ENCODE data around the gene FCHSD1. TPM values are rescaled to one million over a fixed set of nuclear protein-coding genes. Genes with fewer than 3 reads are reported as not detected.
A peak's percentile ranks its signal among the peaks of the same experiment; 100 is the strongest.

Gene FCHSD1
- total and polyA plus RNA-seq, 8 donors = 5.0 to 66.5 (median 14.3) TPM

DNA sequence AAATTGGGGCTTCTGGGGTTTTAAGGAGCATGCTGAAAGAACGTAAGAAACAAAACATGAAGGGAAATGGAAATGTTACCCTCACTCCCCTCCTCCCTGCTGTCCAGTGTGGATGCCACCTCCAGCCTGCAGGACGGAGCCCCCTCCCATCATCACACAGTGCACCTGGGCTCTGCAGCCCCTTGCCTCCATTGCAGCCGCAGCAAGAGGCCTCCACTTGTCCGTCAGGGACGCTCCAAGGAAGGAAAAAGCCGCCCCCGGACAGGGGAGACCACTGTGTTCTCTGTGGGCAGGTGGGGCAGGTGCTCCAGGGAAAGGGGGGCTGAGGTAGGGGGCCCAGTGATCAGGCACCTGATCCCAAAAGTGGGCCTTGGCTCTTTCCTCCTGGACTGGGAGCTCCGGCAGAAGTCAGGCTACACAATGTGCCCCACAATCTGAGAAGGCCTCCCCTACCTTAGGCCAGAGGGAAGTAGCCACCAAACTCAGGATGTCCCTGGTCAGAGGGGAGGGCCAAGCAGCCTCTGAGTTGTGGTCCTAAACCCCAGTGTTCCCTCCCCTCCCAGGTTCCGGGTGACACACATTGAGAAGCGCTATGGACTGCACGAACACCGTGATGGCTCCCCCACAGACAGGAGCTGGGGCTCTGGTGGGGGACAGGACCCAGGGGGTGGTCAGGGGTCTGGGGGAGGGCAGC lies 11.7 kb downstream of the FCHSD1 start:
- H3K4me3 ChIP-seq = no peak overlapping the region
- WGBS, 5 donors = 84 to 94% (median 88%) methylated on average over 7 to 12 of the region's 12 CpGs

DNA sequence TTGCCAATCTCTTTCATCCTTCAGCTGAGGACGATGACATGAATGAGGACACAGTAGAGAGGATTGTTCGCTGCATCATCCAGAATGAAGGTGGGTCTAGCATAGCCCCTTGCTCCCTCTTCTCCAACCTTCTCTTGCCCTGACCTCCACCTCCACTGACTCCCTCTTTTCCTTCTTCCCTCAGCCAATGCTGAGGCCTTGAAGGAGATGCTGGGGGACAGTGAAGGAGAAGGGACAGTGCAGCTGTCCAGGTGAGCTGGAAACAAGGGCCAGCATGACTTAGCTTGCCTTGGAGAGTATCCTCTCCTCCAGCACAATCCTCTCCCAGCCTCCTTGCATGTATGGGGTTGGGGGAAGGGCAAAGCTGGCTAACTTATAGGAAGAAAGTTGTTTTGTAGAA lies 12.4 kb downstream of the FCHSD1 start:
- H3K36me3 ChIP-seq = peaks cover 0 to 34% (median 27%) of the 10 kb centered on the region in 4 donors
- peaks cover 0 to 10% (median 0%) of the 10 kb centered on the region in 3 donors for H3K27me3 ChIP-seq
- H3K4me3 ChIP-seq = no peak overlapping the region
- intact Hi-C loops (cut with DNase I; ENCODE audit: low total_unique reads) = no loop called here
- 85 to 96% (median 93%) methylated on average over 2 of the region's 2 CpGs for WGBS, 5 donors
- no peak for DNase-seq
- H3K9me3 ChIP-seq = no peaks in the 10 kb centered on the region
- no peak overlapping the region for H3K27ac ChIP-seq
- TF ChIP-seq EP300 (IDR thresholded peaks at IDR 0.05) (no peak), POLR2AphosphoS5 (IDR thresholded peaks at IDR 0.05) (no peak)
- TF ChIP-seq, protein P1, sequence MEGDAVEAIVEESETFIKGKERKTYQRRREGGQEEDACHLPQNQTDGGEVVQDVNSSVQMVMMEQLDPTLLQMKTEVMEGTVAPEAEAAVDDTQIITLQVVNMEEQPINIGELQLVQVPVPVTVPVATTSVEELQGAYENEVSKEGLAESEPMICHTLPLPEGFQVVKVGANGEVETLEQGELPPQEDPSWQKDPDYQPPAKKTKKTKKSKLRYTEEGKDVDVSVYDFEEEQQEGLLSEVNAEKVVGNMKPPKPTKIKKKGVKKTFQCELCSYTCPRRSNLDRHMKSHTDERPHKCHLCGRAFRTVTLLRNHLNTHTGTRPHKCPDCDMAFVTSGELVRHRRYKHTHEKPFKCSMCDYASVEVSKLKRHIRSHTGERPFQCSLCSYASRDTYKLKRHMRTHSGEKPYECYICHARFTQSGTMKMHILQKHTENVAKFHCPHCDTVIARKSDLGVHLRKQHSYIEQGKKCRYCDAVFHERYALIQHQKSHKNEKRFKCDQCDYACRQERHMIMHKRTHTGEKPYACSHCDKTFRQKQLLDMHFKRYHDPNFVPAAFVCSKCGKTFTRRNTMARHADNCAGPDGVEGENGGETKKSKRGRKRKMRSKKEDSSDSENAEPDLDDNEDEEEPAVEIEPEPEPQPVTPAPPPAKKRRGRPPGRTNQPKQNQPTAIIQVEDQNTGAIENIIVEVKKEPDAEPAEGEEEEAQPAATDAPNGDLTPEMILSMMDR (IDR thresholded peaks at IDR 0.05) = no peak
- peaks cover 19 to 39% (median 36%) of the 10 kb centered on the region in 4 donors for H3K4me1 ChIP-seq

More for the DNA sequence above, 11.7 kb downstream of the FCHSD1 start:
- DNase-seq = no peak
- peaks cover 0 to 10% (median 0%) of the 10 kb centered on the region in 3 donors for H3K27me3 ChIP-seq
- intact Hi-C loops (cut with DNase I; ENCODE audit: low total_unique reads) = no loop called here
- no peak for TF ChIP-seq EP300 (IDR thresholded peaks at IDR 0.05)
- TF ChIP-seq, protein P1 (IDR thresholded peaks at IDR 0.05) = no peak
- no peak for TF ChIP-seq POLR2AphosphoS5 (IDR thresholded peaks at IDR 0.05)
- no peak for TF ChIP-seq POLR2A (IDR thresholded peaks at IDR 0.05)
- peaks cover 19 to 32% (median 32%) of the 10 kb centered on the region in 4 donors for H3K4me1 ChIP-seq
- peaks cover 0 to 41% (median 34%) of the 10 kb centered on the region in 4 donors for H3K36me3 ChIP-seq
- H3K27ac ChIP-seq = no peak overlapping the region
- H3K9me3 ChIP-seq = no peaks in the 10 kb centered on the region

DNA sequence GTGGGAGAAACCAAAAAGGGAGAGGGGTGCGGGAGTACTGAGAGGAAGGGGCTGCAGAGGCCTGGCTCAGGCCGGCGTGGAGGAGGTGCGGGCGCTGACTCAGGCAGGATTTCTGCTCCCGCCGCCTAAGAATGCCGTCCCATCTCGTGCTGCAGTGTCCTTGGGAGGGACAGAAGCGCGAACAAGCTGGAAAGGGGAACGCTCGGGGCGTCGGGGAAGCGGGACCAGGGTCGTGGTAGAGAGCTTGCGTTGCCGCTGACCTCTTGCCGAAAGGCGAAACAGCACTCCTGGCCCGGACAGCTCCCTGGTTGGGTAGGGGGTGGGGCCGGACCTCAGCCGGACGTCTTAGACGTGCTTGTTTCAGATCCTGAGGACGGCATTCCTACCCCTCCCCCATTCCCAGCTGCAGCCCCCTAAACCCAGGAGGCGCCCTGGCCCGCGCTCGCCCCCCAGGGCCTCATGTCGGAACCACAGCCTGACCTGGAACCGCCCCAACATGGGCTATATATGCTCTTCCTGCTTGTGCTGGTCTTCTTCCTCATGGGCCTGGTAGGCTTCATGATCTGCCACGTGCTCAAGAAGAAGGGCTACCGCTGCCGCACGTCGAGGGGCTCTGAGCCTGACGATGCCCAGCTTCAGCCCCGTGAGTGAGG lies 13.3 kb downstream of the FCHSD1 start:
- peaks cover 19 to 48% (median 37%) of the 10 kb centered on the region in 4 donors for H3K4me1 ChIP-seq
- peak overlapping the region in 3 of 5 donors; percentile 82 to 87 (median 86) for H3K27ac ChIP-seq

More for the DNA sequence above, 13.3 kb downstream of the FCHSD1 start:
- peak; percentile 62 to 84 for DNase-seq
- Histone ChIP-seq H3K36me3 (peaks cover 0 to 26% (median 19%) of the 10 kb centered on the region in 4 donors), H3K9me3 (no peaks in the 10 kb centered on the region), H3K4me3 (peak overlapping the region; percentile 74 to 90 (median 82)), H3K27me3 (peaks cover 0 to 10% (median 0%) of the 10 kb centered on the region in 3 donors)
- 4 to 9% (median 5%) methylated on average over 28 to 40 of the region's 40 CpGs for WGBS, 5 donors
- intact Hi-C loops (cut with DNase I; ENCODE audit: low total_unique reads) = no loop called here
- TF ChIP-seq, protein P1 (IDR thresholded peaks at IDR 0.05) = no peak
- TF ChIP-seq EP300 (IDR thresholded peaks at IDR 0.05) = no peak
- TF ChIP-seq POLR2AphosphoS5 (IDR thresholded peaks at IDR 0.05) = no peak
- TF ChIP-seq POLR2A (IDR thresholded peaks at IDR 0.05) = no peak

All from stomach (tissue), 9 donors.